ENCODE measurements around the gene RFX4.

Gene RFX4

GRCh38 chr12:106576848-106577247 is 6.0 kb upstream of the RFX4 start:
- FAIRE-seq (no peak), DNase-seq (ENCODE audit: insufficient read length, low spot score) (no peak)
- TF ChIP-seq CTCF (IDR thresholded peaks at IDR 0.05; ENCODE audit: insufficient read depth, missing control alignments) = no peak

- no peak for FAIRE-seq
- DNase-seq (ENCODE audit: insufficient read length, low spot score) = no peak
- TF ChIP-seq CTCF (IDR thresholded peaks at IDR 0.05; ENCODE audit: insufficient read depth, missing control alignments) = no peak
Observed at GRCh38 chr12:106580671-106581508, 1.9 kb upstream of the RFX4 start.

GRCh38 chr12:106581543-106582248 is 1.1 kb upstream of the RFX4 start:
- DNase-seq (ENCODE audit: insufficient read length, low spot score) (no peak), FAIRE-seq (no peak)
- TF ChIP-seq CTCF (IDR thresholded peaks at IDR 0.05; ENCODE audit: insufficient read depth, missing control alignments) = no peak

GRCh38 chr12:106582249-106582591 is 584 bp upstream of the RFX4 start:
- no peak for TF ChIP-seq CTCF (IDR thresholded peaks at IDR 0.05; ENCODE audit: insufficient read depth, missing control alignments)
- DNase-seq (ENCODE audit: insufficient read length, low spot score) (no peak), FAIRE-seq (no peak)

- TF ChIP-seq CTCF (IDR thresholded peaks at IDR 0.05; ENCODE audit: insufficient read depth, missing control alignments) = no peak
- no peak for DNase-seq (ENCODE audit: insufficient read length, low spot score)
- no peak for FAIRE-seq
Observed at GRCh38 chr12:106583242-106584103, 669 bp downstream of the RFX4 start.

- TF ChIP-seq CTCF (IDR thresholded peaks at IDR 0.05; ENCODE audit: insufficient read depth, missing control alignments) = no peak
- DNase-seq (ENCODE audit: insufficient read length, low spot score) = no peak
- no peak for FAIRE-seq
Observed at GRCh38 chr12:106584104-106585064, 1.6 kb downstream of the RFX4 start.

All from D721Med (cell line).